DOHH2 (cell line): ENCODE results near the gene ST7.

Experiments used
- CTCF ChIP-seq: fragments of 200-600 bp; sonication (generic); IDR thresholded peaks from one replicate; pipeline ENCODE4 v1.5.1; 2014; ENCODE audit warnings: antibody characterized with exemption, mild to moderate bottlenecking, low read depth, low read length; ENCODE audit not compliant: poor library complexity, severe bottlenecking
- EZH2phosphoT487 ChIP-seq: fragments of 200-600 bp; sonication (generic); IDR thresholded peaks from 2 replicates; pipeline ENCODE4 v1.6.1; 2017; ENCODE audit warnings: borderline replicate concordance, mild to moderate bottlenecking, antibody characterized with exemption, low read length, moderate library complexity, mixed read lengths

- no peak for TF ChIP-seq CTCF
- no peak for TF ChIP-seq EZH2phosphoT487
Observed at GRCh38 chr7:117237646-117238045, 284.3 kb downstream of the ST7 start.
